ENCODE data around the gene TRPV4.

TRPV4 gene

DNA sequence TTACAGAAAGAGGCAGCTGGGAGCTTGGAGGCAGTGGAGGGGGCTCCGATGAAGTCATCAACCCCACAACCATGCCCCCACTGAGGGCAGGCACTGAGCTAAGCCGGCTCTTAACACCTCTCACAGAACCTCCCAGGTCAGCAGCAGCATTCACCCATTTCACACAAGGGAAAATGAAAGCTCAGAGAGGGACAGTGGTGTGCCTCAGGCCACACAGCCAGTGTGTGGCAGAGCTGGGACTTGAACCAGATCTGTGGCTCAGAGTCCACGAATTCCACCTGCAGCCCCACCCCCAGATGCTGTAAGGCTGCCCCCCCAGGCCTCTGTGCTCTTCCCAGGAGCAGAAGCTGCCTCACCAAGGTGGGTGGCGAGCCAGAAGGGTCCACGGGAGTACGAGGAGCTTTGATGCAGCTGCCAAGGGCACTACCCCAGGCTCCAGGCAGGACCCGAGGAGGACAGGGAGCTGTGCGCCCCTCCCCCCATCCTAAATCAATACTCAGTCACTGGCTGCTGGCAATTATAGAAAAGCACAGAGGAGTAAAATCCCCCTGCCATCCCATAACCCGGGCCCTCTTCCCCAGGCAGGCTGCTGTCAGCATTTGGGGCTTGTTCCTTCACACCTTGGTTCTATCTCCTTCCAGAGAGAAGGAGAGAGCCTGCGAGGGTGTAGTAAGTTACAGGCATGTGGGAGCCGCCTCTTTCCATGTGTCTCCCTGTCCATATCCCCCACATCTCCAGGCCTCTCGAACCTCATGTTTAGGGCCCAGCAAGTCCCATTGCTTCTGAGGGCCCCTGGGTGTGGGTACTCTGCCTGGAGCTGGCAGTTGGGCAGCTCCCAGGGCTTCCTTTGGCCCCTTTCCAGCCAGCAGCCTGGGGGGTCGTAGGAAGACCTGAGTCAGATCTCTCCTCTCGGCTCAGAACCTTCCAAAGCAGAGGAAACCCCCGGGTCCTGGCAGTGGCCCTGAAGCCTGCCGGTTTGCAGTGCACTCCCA is 72.0 kb downstream of the TRPV4 start:
- DNase-seq, result no peak

DNA sequence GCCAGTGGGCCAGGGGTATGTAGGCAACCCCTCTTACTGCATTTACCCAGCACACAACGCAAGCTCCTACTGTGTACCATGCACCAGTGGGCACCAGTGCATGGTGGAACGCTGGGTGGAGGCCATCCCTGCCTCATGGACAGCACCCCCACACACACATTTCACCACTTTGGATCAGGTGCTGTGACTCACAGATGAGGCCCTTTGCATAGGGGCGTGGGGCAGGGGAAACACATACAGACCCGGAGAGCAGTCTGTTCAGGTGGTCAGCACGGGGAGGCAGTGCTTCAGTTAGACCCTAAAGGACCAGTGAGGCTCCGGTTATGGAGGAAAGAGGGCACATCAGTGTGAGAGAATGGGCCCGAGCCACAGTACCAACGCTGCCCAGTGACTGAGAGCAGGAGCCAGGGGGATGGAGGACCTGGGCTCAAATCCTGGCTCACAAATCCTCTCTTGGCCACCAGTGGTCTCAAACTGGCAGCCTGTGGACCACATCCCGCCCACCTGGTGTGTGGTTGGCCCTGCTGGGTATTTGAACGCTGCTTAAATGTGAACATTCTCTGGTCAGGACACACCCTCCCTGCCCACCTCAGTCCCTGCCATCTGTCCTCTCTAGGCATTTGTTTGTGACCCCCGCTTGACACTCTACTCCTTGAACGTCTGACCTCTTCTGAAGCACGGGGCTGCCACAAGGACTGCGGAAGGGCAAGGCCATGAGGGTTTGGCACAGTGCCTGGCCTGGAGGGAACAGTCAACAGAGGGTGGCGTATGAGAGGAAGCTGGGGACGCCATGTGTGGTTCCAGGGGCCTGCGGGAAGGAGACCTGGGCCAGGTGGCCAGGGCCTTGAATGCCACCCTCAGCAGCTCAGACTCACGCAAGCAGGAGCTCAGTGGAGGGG is 72.9 kb downstream of the TRPV4 start:
- DNase-seq, result no peak

DNA sequence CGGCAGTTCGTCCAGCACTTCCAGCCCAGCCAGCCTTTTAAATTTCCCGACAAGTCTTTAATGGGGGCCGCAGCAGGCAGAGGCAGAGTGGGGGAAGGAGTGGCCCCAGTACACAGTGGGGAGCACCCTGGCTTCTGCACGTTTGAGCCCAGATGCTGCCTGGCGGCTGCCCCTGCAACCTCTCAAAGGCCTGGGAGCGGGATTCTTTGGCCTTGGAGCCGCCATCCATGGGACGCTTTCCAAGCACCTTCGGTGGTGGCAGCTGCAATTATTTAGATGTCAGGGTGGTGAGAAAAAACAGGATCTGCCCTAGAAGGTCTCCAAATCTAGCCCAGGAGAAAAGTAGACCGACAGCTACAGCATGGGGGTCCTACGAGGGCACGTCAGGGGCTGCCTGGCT is 73.6 kb downstream of the TRPV4 start:
- no peak for DNase-seq

DNA sequence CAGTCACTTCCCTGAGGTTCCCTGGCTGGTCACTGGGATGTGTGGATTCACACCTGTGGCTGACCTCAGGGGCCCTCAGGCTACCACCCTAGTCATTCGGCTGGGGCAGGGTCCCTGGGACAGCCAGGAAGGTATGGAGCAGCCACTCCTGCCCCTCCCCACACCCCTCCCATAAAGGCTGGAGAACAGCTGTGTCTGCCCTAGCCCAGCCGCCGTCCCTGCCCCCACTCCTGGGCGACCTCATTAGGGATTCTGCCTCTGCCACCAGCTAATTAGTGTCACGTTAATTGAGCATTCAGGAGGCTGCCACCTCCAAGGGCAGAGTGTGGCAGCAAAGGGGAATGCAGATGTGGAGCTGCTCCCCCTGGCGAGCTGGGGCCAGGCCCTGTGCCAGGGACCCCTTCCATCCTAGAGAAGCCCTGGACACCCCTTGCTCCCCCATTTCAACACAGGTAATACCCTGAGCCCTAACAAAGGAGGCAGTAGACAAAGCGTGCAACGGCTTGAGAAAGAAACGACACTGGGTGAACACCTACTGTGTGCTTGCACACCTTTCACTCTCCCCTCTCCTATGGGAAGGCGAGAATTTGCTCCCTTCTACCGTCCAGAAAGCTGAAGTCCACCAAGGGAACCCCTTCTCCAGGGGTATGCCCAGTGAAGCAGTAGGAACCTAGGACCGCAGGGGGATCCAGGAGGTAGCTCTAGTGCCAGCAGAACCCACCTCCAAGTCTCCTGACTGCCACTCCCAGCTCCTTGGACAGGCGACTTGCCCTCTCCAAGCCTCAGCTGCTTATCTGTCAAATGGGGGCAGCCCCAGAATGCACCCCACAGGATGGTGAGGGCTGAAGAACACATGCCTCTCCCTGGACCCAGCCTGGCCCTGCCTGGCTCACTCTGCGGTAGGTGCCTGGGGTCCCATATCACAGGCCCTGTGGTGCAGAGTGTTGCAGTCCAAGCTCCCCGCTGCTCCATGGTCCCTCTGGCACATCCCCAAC is 74.5 kb downstream of the TRPV4 start:
- DNase-seq, result no peak

DNA sequence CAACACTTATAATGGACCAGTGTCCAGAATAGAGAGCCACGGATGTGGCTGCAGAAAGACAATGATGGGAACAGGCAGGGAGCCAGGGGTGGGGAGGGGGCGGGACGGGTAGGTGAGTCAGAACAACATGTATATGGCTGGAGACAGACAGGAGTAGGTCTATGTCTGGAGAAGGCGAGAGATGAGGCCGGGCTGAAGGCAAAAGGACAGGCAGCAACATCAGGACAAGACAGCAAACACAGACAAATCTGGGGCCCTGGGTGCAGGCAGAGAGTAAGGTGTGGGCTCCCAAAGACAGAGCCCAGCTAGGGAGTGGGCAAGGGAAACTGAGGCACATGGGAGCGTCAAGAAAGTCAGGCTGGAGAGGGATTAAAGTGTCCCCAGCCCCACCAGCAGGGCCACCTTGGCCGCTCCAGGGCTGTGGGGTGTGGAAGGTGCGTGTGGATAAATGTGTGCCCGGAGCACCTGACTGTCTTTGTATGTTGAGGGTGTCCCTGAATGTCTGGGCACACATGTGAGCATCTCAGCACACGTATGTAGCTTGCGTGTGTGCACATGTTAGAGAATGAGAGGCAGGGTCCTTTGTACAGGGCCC is 75.4 kb downstream of the TRPV4 start:
- DNase-seq, result no peak

DNA sequence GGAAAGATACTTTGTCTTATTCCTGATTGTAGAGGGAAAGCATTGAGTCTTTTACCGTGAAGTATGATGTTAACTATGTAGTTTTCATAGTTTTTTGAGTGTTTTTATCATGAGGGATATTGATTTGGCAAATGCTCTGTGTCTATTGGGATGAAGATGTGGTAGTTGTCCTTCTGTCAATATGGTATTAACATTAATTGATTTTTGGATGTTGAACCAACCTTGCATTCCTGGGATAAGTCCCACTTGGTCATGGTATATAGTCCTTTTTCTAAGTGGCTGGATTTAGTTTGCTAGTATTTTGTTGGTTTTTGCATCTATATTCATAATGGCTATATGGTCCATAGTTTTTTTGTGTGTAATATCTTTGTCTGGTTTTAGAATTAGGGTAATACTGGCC is 76.7 kb downstream of the TRPV4 start:
- DNase-seq, result no peak

DNA sequence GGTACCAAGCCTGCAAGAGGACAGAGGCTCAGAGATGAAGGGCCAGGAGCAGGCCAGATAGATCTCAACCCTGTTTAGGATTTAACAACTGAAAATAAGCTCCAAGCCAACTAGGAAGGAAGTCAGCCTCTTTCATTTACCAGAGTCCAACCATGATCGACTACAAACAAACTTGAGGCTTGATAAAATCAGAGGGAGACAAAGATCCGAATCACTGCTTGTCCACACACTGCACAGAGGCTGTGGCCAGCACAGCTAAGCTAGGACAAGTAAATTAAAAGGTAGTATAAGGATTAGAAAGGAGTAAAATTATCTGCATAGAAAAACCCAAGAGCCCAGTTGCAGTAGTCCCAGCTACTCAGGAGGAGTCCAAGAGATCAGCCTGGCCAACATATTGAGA is 79.2 kb downstream of the TRPV4 start:
- DNase-seq, result no peak

DNA sequence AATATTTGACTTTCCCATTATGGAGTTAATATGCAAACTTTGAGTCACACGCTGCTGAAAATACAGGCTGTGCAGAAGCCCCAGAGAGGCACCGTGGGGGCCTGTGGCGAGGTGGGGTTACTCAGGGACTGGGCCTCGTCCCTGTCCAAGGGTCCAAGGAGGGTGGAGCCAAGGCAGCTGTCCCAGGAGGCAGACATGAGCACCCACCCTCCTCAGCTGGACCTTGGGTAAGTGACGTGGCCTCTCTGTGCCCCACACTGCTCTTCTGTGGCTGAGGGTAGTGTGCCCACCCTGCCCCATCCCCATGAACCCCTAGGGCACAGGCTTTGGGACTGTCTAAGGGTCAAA is 80.2 kb downstream of the TRPV4 start:
- DNase-seq, result no peak

DNA sequence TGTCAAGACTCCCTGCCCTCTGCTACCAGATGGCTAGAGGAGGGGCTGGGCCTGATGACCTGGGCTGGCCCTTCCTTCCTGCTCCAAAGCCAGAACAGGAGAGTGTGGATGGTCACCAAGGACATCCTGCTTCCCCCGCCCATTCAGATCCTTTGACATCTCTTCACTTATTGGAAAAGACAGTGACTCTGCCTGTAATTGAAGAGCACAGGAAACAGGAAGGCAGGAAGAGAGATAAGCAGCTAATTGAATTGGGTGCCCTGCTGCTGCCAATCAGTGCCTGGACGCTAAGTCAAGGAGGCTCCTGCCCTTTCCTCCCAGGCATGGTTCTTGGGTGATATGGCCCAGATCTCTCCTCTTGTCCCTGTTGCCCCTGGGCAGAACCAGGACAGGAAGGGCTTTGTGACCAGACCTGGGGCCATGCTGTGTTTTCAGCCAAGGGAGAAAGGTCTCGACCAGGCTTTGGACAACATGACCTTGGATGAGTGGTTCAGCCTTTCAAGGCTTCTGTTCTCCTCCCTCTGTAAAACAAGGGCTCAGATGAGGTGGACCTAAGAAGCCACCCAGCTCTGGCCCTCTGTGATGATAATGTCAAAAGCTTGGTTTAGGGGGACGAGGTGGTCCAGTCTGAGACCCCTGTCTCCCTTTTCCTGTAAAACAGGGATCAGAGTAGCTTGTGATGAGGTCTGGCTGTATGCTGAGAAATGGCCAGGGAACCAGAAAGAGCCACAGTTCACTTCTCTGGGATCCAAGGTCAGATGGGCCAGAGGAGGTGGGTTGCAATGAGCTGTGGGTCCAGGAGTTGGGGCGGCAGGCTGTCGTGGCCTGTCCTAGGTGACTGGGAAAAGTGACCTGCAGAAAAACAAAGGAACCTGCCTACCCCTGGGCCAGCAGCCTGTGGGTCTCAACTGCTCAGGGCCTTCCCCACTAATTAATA is 80.8 kb downstream of the TRPV4 start:
- no peak for DNase-seq

DNA sequence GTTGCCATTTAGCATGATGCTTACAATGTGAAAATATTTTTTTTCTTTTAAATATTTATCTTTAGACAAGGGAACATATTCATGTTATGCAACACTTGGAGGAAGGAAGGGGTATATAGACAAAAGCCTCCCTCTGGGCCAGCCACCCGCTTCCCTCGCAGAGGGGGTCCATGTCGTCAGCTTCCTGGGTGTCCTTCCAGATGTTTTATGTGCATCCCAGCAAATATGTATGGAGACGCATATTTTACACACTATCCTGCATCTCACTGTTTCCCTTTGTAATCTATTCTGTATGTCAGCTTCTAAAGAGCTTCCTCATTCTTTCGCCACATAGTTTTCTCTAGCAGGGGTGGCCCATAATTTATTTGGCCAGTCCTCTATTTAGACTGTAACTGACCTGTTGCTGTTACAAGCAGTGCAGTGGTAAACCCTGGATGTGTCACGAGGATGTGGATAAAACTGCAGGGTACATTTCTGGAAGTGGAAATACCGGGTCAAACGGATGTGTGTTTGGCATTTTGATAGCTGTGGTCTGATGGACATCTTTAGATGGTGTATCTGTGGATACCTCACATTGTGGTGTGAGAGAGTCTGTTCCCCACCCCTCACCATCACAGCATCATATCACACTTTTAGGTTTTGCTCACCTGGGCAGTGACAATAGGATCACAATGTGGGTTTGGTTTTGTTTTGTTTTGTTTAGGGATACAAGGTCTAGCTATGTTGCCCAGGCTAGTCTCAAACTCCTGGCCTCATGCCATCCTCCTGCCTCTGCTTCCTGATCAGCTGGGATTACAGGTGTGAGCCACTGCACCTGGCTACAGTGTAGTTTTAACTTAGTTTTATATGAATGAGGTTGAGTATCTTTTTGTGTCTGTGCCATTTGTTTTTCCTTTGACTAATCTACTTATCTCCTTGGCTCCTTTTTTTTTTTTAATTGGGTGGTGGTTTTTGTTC is 87.9 kb downstream of the TRPV4 start:
- DNase-seq, result no peak

DNA sequence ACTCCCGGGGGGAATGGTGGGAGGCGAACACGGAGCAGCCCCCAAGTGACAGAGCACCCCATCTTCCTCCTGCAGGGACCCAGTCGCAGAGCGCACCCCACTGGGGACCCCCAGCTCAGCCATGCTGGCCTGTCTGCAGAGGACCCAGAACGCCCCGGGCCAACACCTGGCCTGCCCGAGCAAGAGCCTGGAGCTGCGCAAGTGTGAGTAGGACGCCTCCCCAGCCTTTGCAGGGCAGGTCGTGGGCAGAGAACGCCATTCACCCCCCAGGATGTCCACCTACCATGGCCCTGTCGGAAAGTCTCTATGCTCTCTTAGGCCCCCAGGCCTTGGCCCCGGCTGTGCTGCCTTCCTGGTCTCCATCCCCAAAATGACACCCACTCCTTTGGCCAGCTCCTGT is 89.2 kb downstream of the TRPV4 start:
- no peak for DNase-seq

DNA sequence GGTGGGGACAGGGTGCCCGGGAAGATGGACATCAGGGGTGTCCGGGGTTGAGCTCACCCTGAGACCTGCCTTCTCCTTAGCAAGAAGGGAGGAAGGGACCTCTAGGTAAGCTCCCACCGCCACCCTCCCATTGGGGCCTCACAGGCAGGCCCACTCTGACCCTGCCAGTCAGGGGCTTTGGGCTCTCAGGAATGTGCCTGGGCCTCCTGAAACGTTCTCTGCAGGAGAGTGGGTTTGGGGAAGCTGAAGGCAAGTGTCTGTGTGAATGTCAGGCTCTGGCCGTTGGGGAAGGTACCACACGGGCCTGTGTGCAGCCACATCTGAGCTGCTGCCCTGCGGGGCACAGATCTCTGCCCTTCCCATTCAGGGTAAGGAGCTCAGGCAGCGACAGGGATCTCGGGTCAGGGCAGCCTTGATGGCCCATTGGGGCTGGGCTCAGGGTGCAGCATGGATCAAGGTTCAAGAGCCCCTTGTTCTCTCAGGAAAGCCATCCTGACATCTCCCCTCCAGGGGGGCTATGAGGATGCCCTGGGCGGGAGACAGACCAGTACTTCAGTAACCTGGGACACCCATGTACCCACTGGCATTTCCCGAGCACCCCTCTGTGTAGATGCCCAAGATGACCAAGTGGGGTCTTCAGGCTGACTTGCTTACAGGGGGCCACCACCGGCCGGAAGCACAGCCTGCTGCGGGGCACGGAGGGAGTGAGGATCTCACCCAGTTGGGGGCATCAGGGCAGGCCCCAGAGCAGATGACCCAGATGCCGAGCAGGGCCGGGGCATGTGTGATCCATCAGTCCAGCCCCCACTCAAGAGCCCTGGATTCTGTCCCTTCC is 89.9 kb downstream of the TRPV4 start:
- no peak for DNase-seq

DNA sequence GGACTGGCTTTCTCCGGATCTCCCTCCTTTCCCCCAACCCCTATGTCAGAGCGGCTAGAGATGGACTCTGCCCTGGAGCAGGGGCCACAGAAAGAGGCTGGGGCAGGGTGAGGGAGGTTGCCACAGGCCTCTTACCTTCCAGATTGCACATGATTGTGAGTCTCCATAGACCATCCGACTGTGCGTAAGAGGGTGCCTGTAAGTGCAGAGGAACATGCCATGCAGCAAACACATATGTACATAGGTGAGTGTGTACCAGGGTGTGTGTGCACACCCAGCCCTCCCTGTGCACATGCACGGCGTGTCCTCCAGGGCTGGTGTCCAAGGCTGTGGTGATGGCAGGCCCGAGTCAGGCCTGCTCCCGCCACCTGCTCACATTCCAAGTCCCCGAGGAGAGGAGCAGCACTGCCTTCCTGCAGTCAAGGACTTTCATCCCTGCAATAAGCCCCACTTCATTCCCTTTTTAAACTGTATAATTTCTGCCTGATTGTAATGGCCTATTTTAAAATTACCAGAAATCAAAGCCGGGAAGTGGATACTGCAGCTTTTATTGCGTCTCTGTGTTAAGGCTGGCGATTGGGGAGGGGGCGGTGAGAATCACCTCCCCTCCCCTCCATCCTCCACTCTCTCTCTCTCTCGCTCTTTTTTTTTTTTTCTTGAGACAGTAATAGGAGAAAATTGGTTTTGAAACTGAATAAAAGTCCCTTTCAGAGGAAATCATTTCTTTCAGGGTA is 91.1 kb downstream of the TRPV4 start:
- DNase-seq, result no peak

DNA sequence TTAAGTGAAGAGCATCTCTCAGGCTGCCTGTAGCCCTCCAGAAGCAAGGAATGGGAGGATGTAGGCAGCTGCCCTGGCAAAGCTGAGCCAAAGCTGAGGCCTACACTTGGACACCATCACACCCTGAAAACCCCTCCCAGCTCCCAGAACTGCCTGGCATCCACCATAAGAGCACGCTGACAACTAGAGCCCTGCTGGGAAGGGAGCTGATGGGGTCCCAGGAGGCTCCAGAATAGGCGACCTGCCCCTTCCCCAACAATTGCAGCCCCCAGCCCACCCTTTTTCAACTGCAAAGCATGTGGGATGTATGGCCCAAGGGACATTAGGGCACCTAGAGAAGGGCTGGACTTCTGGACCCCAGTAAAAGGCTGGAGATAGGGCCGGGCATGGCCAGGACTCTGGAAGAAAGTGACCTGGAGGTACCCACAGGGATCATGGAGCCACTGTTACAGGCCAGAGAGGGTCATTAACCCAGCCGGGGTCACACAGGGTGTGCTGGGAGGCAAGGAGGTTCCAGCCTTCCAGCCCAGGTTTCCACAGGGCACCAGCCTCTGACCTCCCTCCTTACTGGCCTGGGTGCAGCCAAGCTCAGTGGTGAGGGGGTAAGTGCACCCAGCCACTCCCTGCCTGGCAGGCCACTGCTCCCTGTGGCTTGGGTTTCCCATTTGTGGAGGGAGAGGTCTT is 91.8 kb downstream of the TRPV4 start:
- no peak for DNase-seq

DNA sequence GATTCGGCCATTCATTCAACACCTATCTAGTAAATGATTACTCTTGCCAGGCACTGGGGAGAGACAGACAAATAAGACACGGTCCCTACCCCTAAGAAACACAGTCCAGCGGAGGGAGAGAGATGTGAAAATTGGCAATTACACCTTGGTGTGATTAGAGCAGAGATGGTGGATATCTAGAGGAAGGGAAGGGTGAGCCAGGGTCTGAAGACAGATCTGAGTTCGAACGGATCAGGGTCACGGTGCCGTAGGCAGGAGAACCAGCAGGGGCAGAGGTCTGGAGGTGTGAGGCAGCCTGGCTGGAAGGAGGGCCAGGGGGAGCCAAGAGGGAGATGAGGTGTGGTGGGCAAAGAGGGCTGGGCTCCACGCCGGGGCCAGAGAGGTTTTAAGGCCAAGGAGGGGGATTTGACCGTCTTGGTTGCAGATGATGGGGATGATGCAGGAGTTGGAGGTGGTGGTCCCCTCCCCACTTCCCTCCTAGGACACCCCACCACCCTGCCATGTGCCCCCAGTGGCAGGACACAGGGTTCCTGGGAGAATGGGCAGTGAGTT is 92.4 kb downstream of the TRPV4 start:
- no peak for DNase-seq

DNA sequence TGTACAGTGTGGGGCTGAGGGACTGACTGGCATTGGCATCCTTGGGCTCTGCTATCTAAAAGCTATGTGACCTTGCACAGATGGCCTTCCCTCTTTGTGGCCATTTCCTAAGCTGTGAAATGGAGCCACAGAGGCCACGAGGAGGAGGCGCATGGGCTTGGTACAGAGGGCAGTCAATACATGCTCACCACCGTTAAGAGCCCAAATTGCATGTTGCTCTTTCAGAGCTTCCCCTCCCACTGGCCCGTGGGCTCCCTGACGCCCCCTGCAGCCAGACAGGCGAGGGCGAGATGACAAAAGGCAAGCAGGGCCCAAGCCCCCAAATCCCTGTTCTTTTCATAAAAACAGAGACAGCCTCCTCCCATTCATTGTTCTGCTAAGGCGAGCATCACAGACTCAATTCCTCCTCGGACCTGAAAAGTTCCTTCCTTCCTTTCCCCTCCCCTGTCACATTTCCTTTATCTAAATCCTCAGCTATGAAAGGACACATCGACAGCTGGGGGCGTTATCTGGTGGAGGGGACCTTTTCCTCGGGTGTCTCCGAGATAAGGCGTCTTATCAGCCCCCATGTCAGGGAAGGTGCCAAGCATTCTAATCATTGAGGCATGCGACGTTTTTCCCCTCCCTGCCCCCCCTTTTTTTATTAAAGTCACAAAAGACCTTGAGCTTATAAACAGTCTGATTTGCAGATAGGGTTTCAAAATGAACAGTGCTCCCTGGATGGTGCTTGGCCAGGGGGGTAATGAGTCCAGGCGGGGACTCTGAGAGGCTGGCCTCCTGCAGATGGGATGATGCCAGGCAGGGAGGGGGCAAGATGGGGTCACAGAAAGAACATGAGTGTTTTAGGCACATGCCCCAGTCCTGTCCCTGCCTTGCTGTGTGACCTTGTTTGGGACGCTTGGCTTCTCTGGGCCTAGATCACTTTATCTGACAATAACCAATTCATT is 93.2 kb downstream of the TRPV4 start:
- no peak for DNase-seq
